ENCODE results near the gene NTRK1.

NTRK1 gene

GRCh38 chr1:156883919-156884318 lies 23.3 kb downstream of the NTRK1 start:
- no peak for DNase-seq

- DNase-seq = no peak
These were observed 24.0 kb downstream of the NTRK1 start for GRCh38 chr1:156884560-156885184.

GRCh38 chr1:156885314-156885713 lies 24.6 kb downstream of the NTRK1 start:
- DNase-seq = no peak

- DNase-seq = no peak
These were observed 25.3 kb downstream of the NTRK1 start for GRCh38 chr1:156885880-156886355.

- no peak for DNase-seq
These were observed 26.1 kb downstream of the NTRK1 start for GRCh38 chr1:156886583-156887281.

- DNase-seq = no peak
These were observed 26.7 kb downstream of the NTRK1 start for GRCh38 chr1:156887317-156887716.

GRCh38 chr1:156887734-156888133 lies 27.1 kb downstream of the NTRK1 start:
- DNase-seq = no peak

- peak; percentile 66 for DNase-seq
These were observed 29.3 kb downstream of the NTRK1 start for GRCh38 chr1:156889802-156890580.

GRCh38 chr1:156892190-156893047 lies 31.8 kb downstream of the NTRK1 start:
- peak; percentile 82 for DNase-seq

- no peak for DNase-seq
These were observed 32.6 kb downstream of the NTRK1 start, which contains the start of gene PEAR1 for GRCh38 chr1:156893048-156893953. TSS of gene PEAR1 (plus strand) at chr1:156893718. CDS start at chr1:156903927, 10,209 bp downstream.

GRCh38 chr1:156894001-156894400 lies 33.3 kb downstream of the NTRK1 start:
- no peak for DNase-seq

- no peak for DNase-seq
These were observed 34.2 kb downstream of the NTRK1 start for GRCh38 chr1:156894711-156895454.

GRCh38 chr1:156895455-156895812 lies 34.8 kb downstream of the NTRK1 start:
- no peak for DNase-seq

GRCh38 chr1:156895927-156896326 lies 35.3 kb downstream of the NTRK1 start:
- DNase-seq = no peak

GRCh38 chr1:156896490-156897033 lies 35.9 kb downstream of the NTRK1 start:
- no peak for DNase-seq

GRCh38 chr1:156897078-156897825 lies 36.6 kb downstream of the NTRK1 start:
- no peak for DNase-seq

GRCh38 chr1:156898161-156898566 lies 37.5 kb downstream of the NTRK1 start:
- DNase-seq = no peak

GRCh38 chr1:156898971-156899664 lies 38.5 kb downstream of the NTRK1 start:
- DNase-seq = no peak

All from activated CD4-positive, CD25-positive, alpha-beta regulatory T cell treated with anti-CD3 and anti-CD28 coated beads, Interleukin-2, amount 50 U/mL, for 72 hours (primary cell).